Adrenal gland (tissue), 12 donors: Measurements from ENCODE around the gene FOXC1. TPM values are rescaled to one million over a fixed set of nuclear protein-coding genes. Genes with fewer than 3 reads are reported as not detected.

Experiments
- DNase-seq, 7 donors: peaks; one replicate each; pipeline ENCODE4 v3.0.0-alpha.2; 2019 to 2020
- H3K27ac ChIP-seq, 5 donors: fragments of 200-600 bp; sonication (generic) in 4 of 5; 1 replicate in 3 of 5; 2 replicates in 2 of 5; pipeline versions ENCODE4 v1.5.1 to v1.8.0; 2016 to 2020; ENCODE audit warnings: mild to moderate bottlenecking in 1 of 5
- H3K27me3 ChIP-seq: fragments of 200-600 bp; 2 replicates; pipeline ENCODE4 v1.8.0; 2021
- H3K36me3 ChIP-seq, 2 donors: fragments of 200-600 bp; replicated peaks in 1 of 2; 1 replicate in 1 of 2; 2 replicates in 1 of 2; pipeline versions ENCODE4 v1.5.1 to v1.8.0; 2018 to 2022
- H3K4me1 ChIP-seq, 2 donors: fragments of 200-600 bp; replicated peaks in 1 of 2; 1 replicate in 1 of 2; 2 replicates in 1 of 2; pipeline versions ENCODE4 v1.5.1 to v1.8.0; 2018 to 2021
- H3K4me3 ChIP-seq, 4 donors: fragments of 200-600 bp; sonication (generic) in 3 of 4; one replicate each; pipeline ENCODE4 v1.5.1; 2016 to 2018
- H3K9me3 ChIP-seq, 3 donors: fragments of 200-600 bp; sonication (generic) in 1 of 3; replicated peaks in 1 of 3; 1 replicate in 2 of 3; 2 replicates in 1 of 3; pipeline versions ENCODE4 v1.5.1 to v1.8.0; 2016 to 2021
- POLR2A ChIP-seq, 2 donors: fragments of 450-650 bp; IDR thresholded peaks; one replicate each; pipeline ENCODE4 v1.6.1; 2017; ENCODE audit warnings: antibody characterized with exemption in 2 of 2, mild to moderate bottlenecking in 2 of 2, moderate library complexity in 1 of 2
- WGBS, 4 donors: extraction: QIAGEN DNeasy Blood & Tissue Kit in 2 of 4; methylation state at CpG; one replicate each; pipeline versions ENCODE4 v1.1.5 to v1.1.7; 2013 to 2017; 5-methylcytosine and 5-hydroxymethylcytosine counted together
- intact Hi-C, 2 donors: fragments of 100-400 bp; cut with DNase I; formaldehyde crosslinking; loops; one replicate each; pipeline versions ENCODE4 v1.14.1 to v1.15.0; 2022 to 2023
- polyA plus RNA-seq, 3 donors: library from polyadenylated mRNA; stranded (reverse); fragments of 200-250 nt in 2 of 3; fragments of 350-450 nt in 1 of 3; fragmentation: Illumina TruSeq in 1 of 3; extraction: RNeasy Lipid Tissue Mini Kit (QIAGEN cat#74804) in 1 of 3; gene quantifications; one replicate each; pipeline ENCODE4 v1.2.3, GENCODE V29; 2013 to 2014
- total RNA-seq, 9 donors: library from RNA; depleted of rRNA in 4 of 9; stranded (reverse); fragments of >200 nt in 4 of 9; fragments of 120-200 nt in 1 of 9; fragmentation: NEBNext Ultra II Directional in 1 of 9; extraction: Animal tissue kit (Norgen Biotek cat#: 25700) in 1 of 9; gene quantifications; one replicate each; pipeline versions ENCODE4 v1.1.0 to v1.2.4, GENCODE V29; 2013 to 2023
- TF ChIP-seq, protein P1 (sequence below), 6 experiments: fragments of 450-650 bp in 4 of 6; fragments of 200-600 bp in 2 of 6; sonication (generic) in 1 of 6; IDR thresholded peaks; 1 replicate in 5 of 6; 2 replicates in 1 of 6; pipeline versions ENCODE4 v1.5.1 to v1.8.0; 2016 to 2021; ENCODE audit warnings: antibody characterized with exemption in 6 of 6, mild to moderate bottlenecking in 2 of 6, moderate library complexity in 1 of 6
- donor health status: healthy with polysubstance abuse.
- donor health status: Bipolar disorder and iron deficiency.
- donor health status: DM: yes; HTN: yes; CAD: no.
- donor health status: DM: no; HTN: no; CAD: no.
- donor health status: DM: no; HTN: no; CAD: no.
- donor health status: DM: yes; HTN: yes; CAD: no.

Gene FOXC1
- total and polyA plus RNA-seq, 12 donors: 2.7 to 13.2 (median 5.4) TPM

DNA sequence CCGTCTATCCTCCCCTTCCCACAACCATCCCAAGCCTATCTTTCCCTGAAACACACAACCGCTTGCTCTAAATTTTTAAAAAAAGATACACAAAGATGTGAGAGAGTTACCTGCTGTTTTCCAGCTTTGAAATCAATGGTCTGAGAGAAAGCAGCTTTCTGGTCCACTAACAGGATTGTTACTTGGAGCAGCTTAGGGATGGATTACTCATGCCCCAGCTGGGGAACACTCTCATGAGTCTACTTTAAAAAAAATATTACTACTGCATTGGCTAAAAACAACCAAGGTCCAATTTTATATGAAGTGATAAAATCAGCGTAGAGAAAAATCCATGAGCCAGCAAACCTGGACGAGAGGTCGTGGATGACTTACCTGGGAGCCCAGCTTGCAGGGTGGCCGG lies 29.6 kb upstream of the FOXC1 start:
- WGBS, 4 donors: 78 to 84% (median 82%) methylated on average over 6 of the region's 6 CpGs
- H3K27ac ChIP-seq: no peak overlapping the region

DNA sequence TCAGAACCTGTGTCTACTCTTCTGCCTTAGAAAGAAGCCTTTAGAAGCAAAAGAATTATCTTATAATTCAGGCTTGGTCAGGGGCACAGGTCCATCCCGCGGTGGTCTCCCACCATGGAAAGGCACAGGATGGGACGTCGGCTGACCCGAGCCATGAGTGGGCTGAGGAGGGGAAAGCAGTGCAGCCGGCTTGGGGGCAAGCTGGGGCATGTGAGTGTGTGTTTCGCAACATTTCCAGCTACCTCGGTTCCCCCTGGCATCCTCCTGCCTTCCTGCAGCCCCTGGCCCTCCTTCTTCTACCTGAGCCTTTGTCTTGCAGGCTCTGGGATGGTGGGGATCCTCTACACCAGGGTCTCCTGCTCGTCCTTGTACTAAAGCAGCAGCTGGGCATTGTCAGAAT lies 29.1 kb upstream of the FOXC1 start:
- no peaks in the 10 kb centered on the region for H3K4me1 ChIP-seq
- H3K4me3 ChIP-seq: no peak overlapping the region
- intact Hi-C loops: no loop called here
- TF ChIP-seq, protein P1, sequence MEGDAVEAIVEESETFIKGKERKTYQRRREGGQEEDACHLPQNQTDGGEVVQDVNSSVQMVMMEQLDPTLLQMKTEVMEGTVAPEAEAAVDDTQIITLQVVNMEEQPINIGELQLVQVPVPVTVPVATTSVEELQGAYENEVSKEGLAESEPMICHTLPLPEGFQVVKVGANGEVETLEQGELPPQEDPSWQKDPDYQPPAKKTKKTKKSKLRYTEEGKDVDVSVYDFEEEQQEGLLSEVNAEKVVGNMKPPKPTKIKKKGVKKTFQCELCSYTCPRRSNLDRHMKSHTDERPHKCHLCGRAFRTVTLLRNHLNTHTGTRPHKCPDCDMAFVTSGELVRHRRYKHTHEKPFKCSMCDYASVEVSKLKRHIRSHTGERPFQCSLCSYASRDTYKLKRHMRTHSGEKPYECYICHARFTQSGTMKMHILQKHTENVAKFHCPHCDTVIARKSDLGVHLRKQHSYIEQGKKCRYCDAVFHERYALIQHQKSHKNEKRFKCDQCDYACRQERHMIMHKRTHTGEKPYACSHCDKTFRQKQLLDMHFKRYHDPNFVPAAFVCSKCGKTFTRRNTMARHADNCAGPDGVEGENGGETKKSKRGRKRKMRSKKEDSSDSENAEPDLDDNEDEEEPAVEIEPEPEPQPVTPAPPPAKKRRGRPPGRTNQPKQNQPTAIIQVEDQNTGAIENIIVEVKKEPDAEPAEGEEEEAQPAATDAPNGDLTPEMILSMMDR (IDR thresholded peaks at IDR 0.05): no peak
- TF ChIP-seq POLR2A (IDR thresholded peaks at IDR 0.05): no peak
- no peak for DNase-seq
- 80 to 86% (median 85%) methylated on average over 7 to 9 of the region's 9 CpGs for WGBS, 4 donors
- no peaks in the 10 kb centered on the region for H3K36me3 ChIP-seq
- H3K9me3 ChIP-seq: no peaks in the 10 kb centered on the region
- H3K27me3 ChIP-seq: no peaks in the 10 kb centered on the region
- H3K27ac ChIP-seq: no peak overlapping the region

More for the DNA sequence above, 29.6 kb upstream of the FOXC1 start:
- no peak overlapping the region for H3K4me3 ChIP-seq
- H3K27me3 ChIP-seq: no peaks in the 10 kb centered on the region
- no peaks in the 10 kb centered on the region for H3K36me3 ChIP-seq
- intact Hi-C loops: no loop called here
- TF ChIP-seq, protein P1 (IDR thresholded peaks at IDR 0.05): no peak
- TF ChIP-seq POLR2A (IDR thresholded peaks at IDR 0.05): no peak
- no peak for DNase-seq
- H3K9me3 ChIP-seq: no peaks in the 10 kb centered on the region
- no peaks in the 10 kb centered on the region for H3K4me1 ChIP-seq

DNA sequence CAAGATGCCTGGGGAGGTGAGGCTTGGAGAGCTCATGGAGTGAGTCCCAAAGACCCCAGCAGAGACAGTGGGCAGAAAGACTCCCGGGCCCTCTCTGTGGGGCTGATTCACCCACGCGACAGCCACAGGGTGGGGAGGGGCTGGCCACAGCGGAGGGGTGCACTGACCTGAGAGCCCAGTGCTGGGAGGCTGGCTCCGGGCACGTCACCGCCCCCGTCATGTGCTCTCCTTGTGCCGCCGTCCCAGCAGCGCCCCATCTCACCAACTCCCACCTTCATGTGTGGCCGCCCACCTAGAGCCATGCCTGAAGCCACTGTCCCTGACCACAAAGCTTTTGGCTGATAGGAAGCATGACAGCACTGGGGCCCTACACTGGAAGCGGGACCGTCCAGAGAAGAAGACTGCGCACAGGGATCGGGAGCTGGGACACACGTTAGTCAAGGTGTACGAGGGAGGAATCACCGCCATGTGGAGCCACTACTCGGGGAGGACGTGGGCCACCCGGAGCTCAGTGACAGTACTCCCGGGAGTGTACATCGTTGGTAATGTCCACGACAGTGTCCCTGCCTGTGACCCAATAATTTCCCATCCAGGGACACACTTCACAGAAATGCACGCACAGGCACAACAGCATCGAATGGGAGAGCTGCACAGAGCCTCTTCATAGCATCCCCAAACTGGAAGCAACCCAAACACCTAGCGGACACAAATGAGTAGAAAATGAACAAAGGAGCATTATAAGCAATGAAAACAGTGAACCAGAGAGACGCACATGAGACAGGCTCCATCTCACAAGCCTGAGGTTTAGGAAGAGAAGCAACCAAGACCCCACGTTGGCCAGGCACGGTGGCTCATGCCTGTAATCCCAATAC lies 28.4 kb upstream of the FOXC1 start:
- Histone ChIP-seq H3K27ac (no peak overlapping the region), H3K27me3 (no peaks in the 10 kb centered on the region), H3K9me3 (no peaks in the 10 kb centered on the region), H3K4me1 (no peaks in the 10 kb centered on the region), H3K36me3 (no peaks in the 10 kb centered on the region), H3K4me3 (no peak overlapping the region)
- 88 to 95% (median 89%) methylated on average over 17 to 31 of the region's 31 CpGs for WGBS, 4 donors
- intact Hi-C loops: no loop called here
- no peak for TF ChIP-seq POLR2A (IDR thresholded peaks at IDR 0.05)
- TF ChIP-seq, protein P1 (IDR thresholded peaks at IDR 0.05): no peak
- no peak for DNase-seq

DNA sequence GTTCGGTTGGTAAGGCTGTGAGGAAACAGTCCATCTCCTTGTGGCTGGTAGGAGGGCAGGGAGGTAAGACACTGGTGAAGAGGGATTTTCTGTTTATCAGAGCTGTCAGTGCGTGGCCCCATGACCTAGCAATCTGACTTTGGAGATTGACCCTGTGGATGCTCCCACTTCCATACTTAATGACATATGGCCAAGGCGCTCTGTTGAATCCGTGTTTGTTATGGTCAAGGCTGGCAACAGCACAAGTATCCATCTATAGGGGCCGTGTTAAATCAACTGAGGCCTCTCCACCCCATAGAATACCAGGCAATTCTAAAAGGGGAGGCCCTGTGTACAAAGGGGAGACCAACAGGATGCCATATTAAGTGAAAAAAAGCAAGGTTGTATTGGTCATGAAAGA lies 25.6 kb upstream of the FOXC1 start:
- intact Hi-C loops: no loop called here
- H3K27me3 ChIP-seq: no peaks in the 10 kb centered on the region
- no peak overlapping the region for H3K27ac ChIP-seq
- DNase-seq: no peak
- no peaks in the 10 kb centered on the region for H3K36me3 ChIP-seq
- H3K4me3 ChIP-seq: no peak overlapping the region
- H3K9me3 ChIP-seq: no peaks in the 10 kb centered on the region
- WGBS, 4 donors: 78 to 86% (median 82%) methylated on average over 5 of the region's 5 CpGs
- no peak for TF ChIP-seq POLR2A (IDR thresholded peaks at IDR 0.05)
- TF ChIP-seq, protein P1 (IDR thresholded peaks at IDR 0.05): no peak
- no peaks in the 10 kb centered on the region for H3K4me1 ChIP-seq
